Activated CD4-positive, alpha-beta memory T cell treated with anti-CD3 and anti-CD28 coated beads for 36 hours (primary cell): ENCODE data around the gene GAB1. TPM values are rescaled to one million over a fixed set of nuclear protein-coding genes. Genes with fewer than 3 reads are reported as not detected.
"Not testable (repeated sequence)": the region's sequence is repeated elsewhere in the genome, so short reads cannot be mapped to it uniquely, and the experiment has no call there.

Experiments used
- CTCF ChIA-PET: fragments of 350-600 bp; sonication (Branson Sonifier 250); formaldehyde crosslinking; loops from one replicate; lab custom pipeline; 2021; ENCODE audit warnings: antibody characterized with exemption, inconsistent platforms; lab: Charles Lee
- POLR2A ChIA-PET: fragments of 350-600 bp; sonication (Branson Sonifier 250); formaldehyde crosslinking; loops from one replicate; lab custom pipeline; 2021; ENCODE audit warnings: antibody characterized with exemption; lab: Charles Lee
- DNase-seq: peaks from one replicate; pipeline ENCODE4 v3.0.0-alpha.2; 2020
- H3K27ac Mint-ChIP-seq: one replicate; pipeline ENCODE4 v1.8.0; 2021; ENCODE audit warnings: mixed read lengths
- H3K27me3 Mint-ChIP-seq: one replicate; pipeline ENCODE4 v1.8.0; 2021; ENCODE audit warnings: mixed read lengths
- H3K36me3 Mint-ChIP-seq: one replicate; pipeline ENCODE4 v1.8.0; 2021; ENCODE audit warnings: mixed read lengths
- H3K4me1 Mint-ChIP-seq: one replicate; pipeline ENCODE4 v1.8.0; 2021; ENCODE audit warnings: low read depth, mixed read lengths
- H3K4me3 Mint-ChIP-seq: one replicate; pipeline ENCODE4 v1.8.0; 2021; ENCODE audit warnings: mild to moderate bottlenecking, mixed read lengths
- H3K9me3 Mint-ChIP-seq: one replicate; pipeline ENCODE4 v1.8.0; 2021; ENCODE audit warnings: mixed read lengths
- intact Hi-C: fragments of 100-400 bp; cut with micrococcal nuclease; formaldehyde crosslinking; loops from one replicate; pipeline ENCODE4 v1.15.1; 2023
- total RNA-seq, 2 experiments: library from RNA; stranded (reverse); gene quantifications; one replicate each; pipeline ENCODE4 v1.2.3, GENCODE V29; 2021

The GAB1 gene
- total RNA-seq, 2 experiments from 2014 or later = 0.34 to 0.45 TPM

DNA sequence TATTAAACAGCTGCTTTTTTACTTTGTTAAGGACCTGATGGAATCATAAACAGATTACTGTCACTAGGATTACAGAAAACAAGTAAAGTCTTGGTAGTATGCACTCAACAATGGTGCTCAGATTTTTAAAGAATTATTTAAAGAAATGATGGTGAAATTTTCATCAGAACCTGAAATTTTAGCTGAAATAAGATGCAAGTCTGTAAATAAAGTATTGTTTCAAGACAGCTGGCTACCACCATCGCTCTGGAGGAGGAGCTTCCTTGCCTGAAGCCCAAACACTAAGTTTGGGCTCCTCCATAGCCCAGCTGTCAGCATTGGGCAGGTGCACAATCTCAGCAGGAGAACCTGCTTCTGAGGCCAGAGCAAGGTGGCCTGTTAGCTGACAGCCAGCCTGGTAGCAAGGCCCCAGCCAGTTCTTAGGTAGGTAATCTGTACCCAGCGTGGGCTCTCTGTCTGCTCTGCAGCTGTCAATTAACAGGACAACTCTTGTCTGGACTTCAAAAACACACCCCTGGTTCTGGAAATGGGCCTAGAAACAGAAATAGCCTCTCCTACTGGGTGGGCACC is 4.6 kb downstream of the GAB1 start:
- H3K4me1 Mint-ChIP-seq = peaks cover 6% of the 10 kb centered on the region
- H3K9me3 Mint-ChIP-seq = no peaks in the 10 kb centered on the region
- ChIA-PET CTCF (no interaction called here), POLR2A (no interaction called here)
- H3K36me3 Mint-ChIP-seq = no peaks in the 10 kb centered on the region
- intact Hi-C loops = no loop called here
- no peak for DNase-seq
- H3K27ac Mint-ChIP-seq = no peak overlapping the region
- no peak overlapping the region for H3K4me3 Mint-ChIP-seq
- H3K27me3 Mint-ChIP-seq = peaks cover 39% of the 10 kb centered on the region

DNA sequence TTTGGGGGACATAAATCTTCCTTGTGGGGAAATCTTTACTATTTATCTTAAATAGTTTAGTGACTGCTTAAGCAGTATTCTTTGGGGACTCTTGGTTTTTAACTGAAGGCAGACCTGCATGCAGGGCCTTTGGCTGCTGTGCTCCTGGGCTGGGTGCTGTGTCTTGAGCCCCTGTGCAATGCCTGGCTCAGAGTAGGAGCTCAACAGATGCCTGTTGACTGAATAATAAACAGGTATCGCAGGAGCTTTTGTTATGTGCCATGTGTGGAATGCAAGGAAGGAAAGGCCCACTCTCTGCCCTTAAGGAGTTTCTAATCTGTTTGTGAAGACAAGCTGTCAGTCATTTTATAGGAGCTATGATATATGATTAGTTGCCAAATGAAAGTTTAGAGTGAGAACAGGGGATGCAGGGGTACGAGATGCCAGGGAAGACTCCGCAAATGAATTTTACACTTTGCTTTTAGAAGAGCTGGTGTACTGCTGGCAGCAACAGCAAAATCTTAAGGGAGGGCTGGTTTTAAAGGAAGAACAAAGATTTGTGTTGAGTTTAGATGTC is 6.7 kb downstream of the GAB1 start:
- POLR2A ChIA-PET = no interaction called here
- DNase-seq = no peak
- no peaks in the 10 kb centered on the region for H3K36me3 Mint-ChIP-seq
- H3K9me3 Mint-ChIP-seq = no peaks in the 10 kb centered on the region
- H3K27ac Mint-ChIP-seq = no peak overlapping the region
- no peaks in the 10 kb centered on the region for H3K4me1 Mint-ChIP-seq
- no peak overlapping the region for H3K4me3 Mint-ChIP-seq
- intact Hi-C loops = no loop called here
- CTCF ChIA-PET = no interaction called here
- peaks cover 30% of the 10 kb centered on the region for H3K27me3 Mint-ChIP-seq

DNA sequence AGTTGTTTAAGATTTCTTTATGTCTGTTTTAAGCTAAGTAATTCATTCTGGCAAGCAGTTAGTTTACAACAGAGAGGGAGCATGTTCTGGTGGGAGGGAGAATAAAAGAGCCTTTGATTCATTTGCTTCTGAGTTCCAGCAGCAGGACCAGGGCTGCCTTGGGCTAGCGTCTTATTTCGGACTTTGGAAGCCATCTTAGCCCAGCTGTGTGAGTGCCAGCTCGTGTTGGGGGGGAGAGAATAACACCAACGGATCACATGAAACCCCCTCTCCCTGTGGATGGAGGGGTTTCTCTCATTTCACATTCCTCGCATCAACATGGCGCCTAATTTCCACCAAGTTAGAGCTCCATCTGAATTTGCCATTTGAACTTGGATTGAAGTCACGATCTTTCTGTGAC is 7.4 kb downstream of the GAB1 start:
- intact Hi-C loops = no loop called here
- Mint-ChIP-seq H3K27ac (no peak overlapping the region), H3K4me1 (no peaks in the 10 kb centered on the region), H3K27me3 (peaks cover 24% of the 10 kb centered on the region), H3K4me3 (no peak overlapping the region), H3K36me3 (no peaks in the 10 kb centered on the region), H3K9me3 (no peaks in the 10 kb centered on the region)
- DNase-seq = no peak
- ChIA-PET POLR2A (no interaction called here), CTCF (interaction anchor here (0.7 kb wide), 1 partner anchor 364 kb away, joined by 3 read pairs; no protein-coding TSS in a partner anchor)

DNA sequence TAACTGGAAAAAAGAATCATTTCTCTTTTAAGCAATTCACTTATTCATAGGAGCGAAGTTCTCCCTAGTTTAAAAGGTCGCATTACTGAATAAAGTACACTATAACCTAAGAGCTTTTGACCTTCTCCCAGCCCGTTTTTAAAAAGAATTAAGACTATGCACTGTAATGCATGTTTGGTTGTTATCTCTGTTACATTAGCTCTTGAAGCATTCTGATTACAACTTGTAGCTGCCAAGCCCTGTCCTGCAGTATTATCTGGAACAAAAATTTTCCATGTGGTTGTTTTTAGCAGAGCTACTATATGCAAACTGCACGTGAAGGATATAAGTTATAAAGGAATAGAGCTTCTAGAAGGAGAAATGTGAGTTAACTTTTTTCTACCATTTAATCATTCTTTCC is 8.1 kb downstream of the GAB1 start:
- Mint-ChIP-seq H3K4me3 (no peak overlapping the region), H3K4me1 (no peaks in the 10 kb centered on the region), H3K27me3 (peaks cover 19% of the 10 kb centered on the region), H3K36me3 (no peaks in the 10 kb centered on the region), H3K27ac (no peak overlapping the region), H3K9me3 (no peaks in the 10 kb centered on the region)
- DNase-seq = no peak
- POLR2A ChIA-PET = no interaction called here
- CTCF ChIA-PET = no interaction called here
- intact Hi-C loops = no loop called here

DNA sequence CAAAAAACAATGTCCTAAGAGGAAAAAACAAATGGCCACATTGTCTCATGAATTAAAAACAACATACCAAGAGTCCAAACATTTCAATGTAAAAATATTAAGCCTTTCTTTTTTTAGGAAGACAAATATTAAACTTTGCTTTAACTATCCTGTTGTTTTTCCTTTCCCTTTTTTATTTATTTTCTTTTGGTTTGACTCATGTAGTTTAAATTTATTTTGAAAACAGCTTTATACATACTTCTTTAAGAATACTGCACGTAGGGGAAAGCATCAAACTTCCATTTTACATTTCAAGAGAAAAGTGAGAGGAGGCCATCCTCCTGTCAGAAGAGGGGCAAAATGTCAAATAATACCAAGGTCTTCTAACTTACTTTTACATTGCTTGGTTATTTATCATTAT is 8.7 kb downstream of the GAB1 start:
- Mint-ChIP-seq H3K27me3 (peaks cover 21% of the 10 kb centered on the region), H3K4me1 (no peaks in the 10 kb centered on the region), H3K27ac (no peak overlapping the region), H3K4me3 (no peak overlapping the region), H3K36me3 (no peaks in the 10 kb centered on the region), H3K9me3 (no peaks in the 10 kb centered on the region)
- intact Hi-C loops = no loop called here
- no peak for DNase-seq
- POLR2A ChIA-PET = no interaction called here
- CTCF ChIA-PET = no interaction called here

- Mint-ChIP-seq H3K4me1 (no peaks in the 10 kb centered on the region), H3K9me3 (no peaks in the 10 kb centered on the region), H3K4me3 (no peak overlapping the region), H3K27ac (no peak overlapping the region), H3K27me3 (peaks cover 17% of the 10 kb centered on the region), H3K36me3 (no peaks in the 10 kb centered on the region)
- CTCF ChIA-PET = no interaction called here
- no peak for DNase-seq
- POLR2A ChIA-PET = no interaction called here
- intact Hi-C loops = no loop called here
Measured at GRCh38 chr4:143346206-143346605, 9.5 kb downstream of the GAB1 start.

DNA sequence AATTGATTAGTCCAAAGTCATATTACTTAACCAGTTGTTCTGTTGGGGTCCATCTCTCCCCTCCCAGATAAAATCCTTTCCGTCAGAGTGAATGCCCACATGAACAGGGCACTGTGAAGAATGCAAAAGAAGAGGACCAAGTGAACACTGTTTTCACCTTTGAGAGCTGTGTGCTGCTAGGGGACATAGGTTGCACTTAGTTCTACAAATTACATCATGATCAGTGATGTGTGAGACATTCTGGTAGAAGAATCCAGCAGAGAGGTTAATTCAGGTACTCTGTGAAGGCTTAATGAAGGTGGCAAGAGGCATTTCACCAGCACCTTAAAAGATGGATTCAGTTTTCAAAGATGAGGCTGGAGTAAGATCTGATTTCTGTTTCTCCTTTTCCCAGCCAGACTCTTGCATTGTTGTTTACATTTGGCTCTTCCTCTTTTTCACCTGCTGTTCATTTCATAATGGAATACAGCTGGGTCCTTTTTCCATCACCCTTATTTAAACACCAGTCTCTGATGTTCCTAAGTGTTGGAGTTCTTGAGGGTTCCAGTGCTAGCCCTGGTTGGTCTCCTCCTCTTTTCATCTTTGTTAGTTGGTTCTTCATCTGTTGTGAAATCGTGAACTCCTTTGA is 10.9 kb downstream of the GAB1 start:
- no peak for DNase-seq
- Mint-ChIP-seq H3K36me3 (no peaks in the 10 kb centered on the region), H3K9me3 (no peaks in the 10 kb centered on the region), H3K4me3 (no peak overlapping the region), H3K27me3 (peaks cover 17% of the 10 kb centered on the region), H3K27ac (no peak overlapping the region), H3K4me1 (no peaks in the 10 kb centered on the region)
- CTCF ChIA-PET = no interaction called here
- intact Hi-C loops = no loop called here
- POLR2A ChIA-PET = no interaction called here

GRCh38 chr4:143348233-143349077 is 11.8 kb downstream of the GAB1 start:
- intact Hi-C loops = no loop called here
- CTCF ChIA-PET = no interaction called here
- no peak for DNase-seq
- POLR2A ChIA-PET = no interaction called here
- Mint-ChIP-seq H3K9me3 (no peaks in the 10 kb centered on the region), H3K27me3 (peaks cover 16% of the 10 kb centered on the region), H3K4me1 (no peaks in the 10 kb centered on the region), H3K27ac (no peak overlapping the region), H3K4me3 (no peak overlapping the region), H3K36me3 (no peaks in the 10 kb centered on the region)

- H3K27ac Mint-ChIP-seq, CTCF ChIA-PET, H3K9me3 Mint-ChIP-seq, DNase-seq, H3K4me3 Mint-ChIP-seq, intact Hi-C loops, H3K4me1 Mint-ChIP-seq, H3K36me3 Mint-ChIP-seq, POLR2A ChIA-PET: not testable (repeated sequence)
- peaks cover 12% of the 10 kb centered on the region for H3K27me3 Mint-ChIP-seq
Measured at GRCh38 chr4:143349858-143350527, 13.3 kb downstream of the GAB1 start.

DNA sequence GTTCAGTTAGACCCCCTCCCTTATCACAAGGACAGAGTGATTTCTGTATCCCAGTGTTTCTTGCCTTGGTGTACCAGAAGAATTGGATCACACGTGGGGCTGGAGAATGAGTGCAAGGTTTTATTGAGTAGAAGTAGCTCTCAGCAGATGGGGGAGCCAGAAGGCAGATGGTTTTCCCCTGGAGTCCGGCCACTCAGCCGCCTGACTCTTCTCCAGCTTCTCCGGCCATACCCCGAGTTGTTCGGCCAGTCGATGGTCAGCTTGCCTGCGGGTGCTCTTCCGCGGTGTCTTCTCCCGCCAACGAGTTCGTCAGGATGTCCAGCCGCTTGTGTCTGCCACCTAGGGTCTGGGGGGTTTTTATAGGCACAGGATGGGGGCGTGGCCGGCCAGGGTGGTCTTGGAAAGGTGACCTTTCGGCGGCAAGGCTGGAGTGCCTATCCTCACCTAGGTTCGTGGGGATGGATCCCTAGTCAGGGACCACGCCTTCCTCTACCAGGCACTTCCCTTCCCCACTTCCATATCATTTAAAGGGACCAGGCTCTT is 14.5 kb downstream of the GAB1 start:
- POLR2A ChIA-PET = no interaction called here
- H3K27me3 Mint-ChIP-seq = peaks cover 6% of the 10 kb centered on the region
- H3K4me1 Mint-ChIP-seq = no peaks in the 10 kb centered on the region
- H3K9me3 Mint-ChIP-seq = no peaks in the 10 kb centered on the region
- H3K27ac Mint-ChIP-seq = no peak overlapping the region
- intact Hi-C loops = no loop called here
- no peaks in the 10 kb centered on the region for H3K36me3 Mint-ChIP-seq
- CTCF ChIA-PET = no interaction called here
- DNase-seq = no peak
- no peak overlapping the region for H3K4me3 Mint-ChIP-seq

GRCh38 chr4:143351774-143352451 is 15.2 kb downstream of the GAB1 start:
- Mint-ChIP-seq H3K27ac (no peak overlapping the region), H3K27me3 (peaks cover 4% of the 10 kb centered on the region), H3K4me3 (no peak overlapping the region), H3K36me3 (no peaks in the 10 kb centered on the region), H3K9me3 (no peaks in the 10 kb centered on the region), H3K4me1 (no peaks in the 10 kb centered on the region)
- CTCF ChIA-PET = no interaction called here
- no peak for DNase-seq
- intact Hi-C loops = no loop called here
- POLR2A ChIA-PET = no interaction called here
